MM.1S (cell line): ENCODE data around the gene MAP2.

Experiments
- DNase-seq: peaks from one replicate; pipeline ENCODE4 v3.0.0-alpha.2; 2015
- H2AFZ ChIP-seq: fragments of 300-600 bp; sonication (generic); 2 replicates; pipeline ENCODE4 v1.6.0; 2016; ENCODE audit warnings: antibody characterized with exemption, low read length
- H3F3A ChIP-seq: fragments of 300-600 bp; sonication (generic); 2 replicates; pipeline ENCODE4 v1.6.1; 2016; ENCODE audit warnings: mild to moderate bottlenecking, antibody characterized with exemption, low read length, moderate library complexity, mixed read lengths; ENCODE audit not compliant: insufficient read depth
- H3K27ac ChIP-seq: fragments of 300-600 bp; sonication (generic); 2 replicates; pipeline ENCODE4 v1.5.1; 2016; ENCODE audit warnings: mild to moderate bottlenecking, low read length
- H3K27me3 ChIP-seq: fragments of 300-600 bp; sonication (generic); replicated peaks from 2 replicates; pipeline ENCODE4 v1.6.0; 2016; ENCODE audit warnings: low read length; ENCODE audit not compliant: insufficient read depth
- H3K36me3 ChIP-seq: fragments of 300-600 bp; sonication (generic); replicated peaks from 2 replicates; pipeline ENCODE4 v1.6.1; 2016; ENCODE audit warnings: mild to moderate bottlenecking, low read length, mixed read lengths; ENCODE audit not compliant: insufficient read depth
- H3K4me1 ChIP-seq: fragments of 300-600 bp; sonication (generic); 2 replicates; pipeline ENCODE4 v1.6.1; 2016; ENCODE audit warnings: low read length, mixed read lengths
- H3K4me2 ChIP-seq: fragments of 300-600 bp; sonication (generic); 2 replicates; pipeline ENCODE4 v1.6.0; 2016; ENCODE audit warnings: low read depth, low read length
- H3K4me3 ChIP-seq: fragments of 300-600 bp; sonication (generic); 2 replicates; pipeline ENCODE4 v1.5.1; 2016; ENCODE audit warnings: low read length, mixed read lengths
- H3K79me2 ChIP-seq: fragments of 300-600 bp; sonication (generic); 2 replicates; pipeline ENCODE4 v1.6.1; 2016; ENCODE audit warnings: mixed run types, low read length, mixed read lengths
- H3K9ac ChIP-seq: fragments of 300-600 bp; sonication (generic); 2 replicates; pipeline ENCODE4 v1.6.1; 2016; ENCODE audit warnings: low read length, mixed read lengths
- H3K9me2 ChIP-seq: fragments of 300-600 bp; sonication (generic); replicated peaks from 2 replicates; pipeline ENCODE4 v1.6.1; 2016; ENCODE audit warnings: mild to moderate bottlenecking, low read length, mixed read lengths; ENCODE audit not compliant: insufficient read depth
- H3K9me3 ChIP-seq: fragments of 300-600 bp; sonication (generic); replicated peaks from 2 replicates; pipeline ENCODE4 v1.6.1; 2016; ENCODE audit warnings: mild to moderate bottlenecking, low read length, mixed read lengths; ENCODE audit not compliant: insufficient read depth
- H4K20me1 ChIP-seq: fragments of 300-600 bp; sonication (generic); 2 replicates; pipeline ENCODE4 v1.6.1; 2016; ENCODE audit warnings: mild to moderate bottlenecking, low read length, moderate library complexity, mixed read lengths; ENCODE audit not compliant: insufficient read depth
- EZH2 ChIP-seq: fragments of 300-600 bp; sonication (generic); optimal IDR thresholded peaks from 2 replicates; pipeline ENCODE3; 2017; ENCODE audit warnings: low read depth, mild to moderate bottlenecking, antibody characterized with exemption, low read length, mixed read lengths
- EZH2phosphoT487 ChIP-seq: fragments of 300-600 bp; sonication (generic); IDR thresholded peaks from 2 replicates; pipeline ENCODE4 v1.6.1; 2018; ENCODE audit warnings: antibody characterized with exemption, low read length
- TF ChIP-seq, protein P1 (sequence below): fragments of 300-600 bp; sonication (generic); IDR thresholded peaks from 2 replicates; pipeline ENCODE4 v1.5.1; 2016; ENCODE audit warnings: antibody characterized with exemption, low read length, mixed read lengths

Gene MAP2

DNA sequence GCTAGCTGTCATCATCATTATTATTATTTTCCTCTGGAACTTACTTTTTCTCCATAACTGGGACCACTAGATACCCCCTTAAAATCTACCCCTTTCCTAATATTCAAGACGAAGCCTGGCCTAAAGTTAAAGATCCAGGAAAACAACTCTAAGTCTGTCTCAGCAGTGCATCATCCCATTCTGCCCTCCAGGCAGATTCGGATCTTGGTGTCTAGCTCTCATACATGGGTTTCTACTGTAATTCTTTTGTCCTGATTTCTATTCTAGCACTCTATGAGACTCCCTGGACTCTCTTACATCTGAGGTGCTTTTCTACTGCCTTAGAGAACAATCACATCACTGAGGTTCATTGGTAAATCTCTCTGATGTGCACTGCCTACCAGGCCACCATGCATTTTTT is 35.5 kb downstream of the MAP2 start:
- Histone ChIP-seq H3K4me2 (no peak overlapping the region), H3K9ac (no peak overlapping the region), H3K27ac (no peak overlapping the region), H2AFZ (no peak overlapping the region), H3F3A (no peaks in the 10 kb centered on the region), H3K27me3 (no peaks in the 10 kb centered on the region), H3K4me3 (no peak overlapping the region), H4K20me1 (no peaks in the 10 kb centered on the region), H3K4me1 (peaks cover 9% of the 10 kb centered on the region; the same call in 1 of the 2 replicates), H3K79me2 (no peaks in the 10 kb centered on the region), H3K36me3 (no peaks in the 10 kb centered on the region), H3K9me2 (no peaks in the 10 kb centered on the region), H3K9me3 (no peaks in the 10 kb centered on the region)
- TF ChIP-seq EZH2phosphoT487 (no peak), EZH2 (no peak)
- TF ChIP-seq, protein P1, sequence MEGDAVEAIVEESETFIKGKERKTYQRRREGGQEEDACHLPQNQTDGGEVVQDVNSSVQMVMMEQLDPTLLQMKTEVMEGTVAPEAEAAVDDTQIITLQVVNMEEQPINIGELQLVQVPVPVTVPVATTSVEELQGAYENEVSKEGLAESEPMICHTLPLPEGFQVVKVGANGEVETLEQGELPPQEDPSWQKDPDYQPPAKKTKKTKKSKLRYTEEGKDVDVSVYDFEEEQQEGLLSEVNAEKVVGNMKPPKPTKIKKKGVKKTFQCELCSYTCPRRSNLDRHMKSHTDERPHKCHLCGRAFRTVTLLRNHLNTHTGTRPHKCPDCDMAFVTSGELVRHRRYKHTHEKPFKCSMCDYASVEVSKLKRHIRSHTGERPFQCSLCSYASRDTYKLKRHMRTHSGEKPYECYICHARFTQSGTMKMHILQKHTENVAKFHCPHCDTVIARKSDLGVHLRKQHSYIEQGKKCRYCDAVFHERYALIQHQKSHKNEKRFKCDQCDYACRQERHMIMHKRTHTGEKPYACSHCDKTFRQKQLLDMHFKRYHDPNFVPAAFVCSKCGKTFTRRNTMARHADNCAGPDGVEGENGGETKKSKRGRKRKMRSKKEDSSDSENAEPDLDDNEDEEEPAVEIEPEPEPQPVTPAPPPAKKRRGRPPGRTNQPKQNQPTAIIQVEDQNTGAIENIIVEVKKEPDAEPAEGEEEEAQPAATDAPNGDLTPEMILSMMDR: no peak
- DNase-seq: no peak

DNA sequence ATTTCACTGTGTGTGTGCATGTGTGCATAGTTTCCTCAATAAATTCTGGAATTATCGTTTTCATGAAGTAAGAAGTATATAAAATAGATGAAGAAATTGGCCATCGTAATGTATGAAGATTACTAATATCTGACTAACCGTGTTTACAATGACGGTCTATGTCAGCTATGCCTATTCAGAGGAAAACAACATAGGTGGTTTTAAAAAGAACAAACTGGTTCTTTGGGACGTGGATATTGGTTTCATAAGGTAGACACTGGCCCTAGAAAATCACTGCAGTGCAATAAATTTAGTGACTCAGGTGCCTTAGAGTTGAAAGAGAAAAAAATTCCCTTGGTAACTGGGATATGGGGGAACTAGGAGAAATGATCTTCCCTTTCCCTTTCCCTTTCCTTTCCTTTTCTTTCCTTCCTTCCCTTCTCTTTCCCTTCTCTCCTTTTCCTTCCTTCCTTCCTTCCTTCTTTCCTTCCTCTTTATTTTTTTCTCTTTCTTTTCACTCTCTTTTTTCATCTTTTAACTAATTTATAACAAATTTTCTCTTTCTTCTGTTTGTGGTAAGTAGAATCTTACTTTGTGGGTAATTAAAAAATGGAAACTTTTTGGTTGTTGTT is 36.4 kb downstream of the MAP2 start:
- Histone ChIP-seq H3K27me3 (no peaks in the 10 kb centered on the region), H2AFZ (no peak overlapping the region), H3K36me3 (no peaks in the 10 kb centered on the region), H3K4me2 (no peak overlapping the region), H3K9ac (no peak overlapping the region), H3K9me3 (no peaks in the 10 kb centered on the region), H3F3A (no peaks in the 10 kb centered on the region), H3K4me1 (peaks cover 9% of the 10 kb centered on the region; the same call in 1 of the 2 replicates), H3K4me3 (no peak overlapping the region), H3K27ac (no peak overlapping the region), H3K79me2 (no peaks in the 10 kb centered on the region), H4K20me1 (no peaks in the 10 kb centered on the region), H3K9me2 (no peaks in the 10 kb centered on the region)
- DNase-seq: no peak
- TF ChIP-seq EZH2 (no peak), EZH2phosphoT487 (no peak)
- TF ChIP-seq, protein P1: no peak

DNA sequence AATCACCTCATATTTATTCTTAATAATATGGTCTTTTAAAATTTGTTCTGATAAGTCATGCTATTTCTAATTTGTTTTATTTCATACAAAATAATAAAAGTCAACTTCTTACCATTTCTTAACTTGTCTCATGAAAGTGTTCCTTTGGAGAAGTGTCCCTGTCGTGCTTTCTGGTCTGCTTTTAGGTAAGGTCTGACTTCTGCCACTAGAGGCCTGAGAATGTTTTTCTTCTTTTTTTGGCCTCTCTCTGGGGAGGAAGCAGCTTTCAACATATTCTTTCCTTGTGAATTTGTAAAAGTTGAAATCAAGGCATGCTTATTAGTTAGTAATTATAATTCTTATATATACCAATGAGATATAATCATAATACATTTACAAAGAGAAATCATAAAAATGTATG is 39.4 kb downstream of the MAP2 start:
- H3K4me2 ChIP-seq: no peak overlapping the region
- no peak overlapping the region for H3K4me3 ChIP-seq
- H3K9ac ChIP-seq: no peak overlapping the region
- H3K79me2 ChIP-seq: no peaks in the 10 kb centered on the region
- no peaks in the 10 kb centered on the region for H4K20me1 ChIP-seq
- TF ChIP-seq, protein P1: 0 out of 2 replicates have a peak, but pooled peaks have one; percentile 4
- no peak for TF ChIP-seq EZH2
- TF ChIP-seq EZH2phosphoT487: no peak
- no peaks in the 10 kb centered on the region for H3F3A ChIP-seq
- H3K27ac ChIP-seq: no peak overlapping the region
- no peaks in the 10 kb centered on the region for H3K36me3 ChIP-seq
- DNase-seq: no peak
- H3K27me3 ChIP-seq: no peaks in the 10 kb centered on the region
- no peaks in the 10 kb centered on the region for H3K9me2 ChIP-seq
- no peaks in the 10 kb centered on the region for H3K9me3 ChIP-seq
- no peak overlapping the region for H2AFZ ChIP-seq
- H3K4me1 ChIP-seq: no peaks in the 10 kb centered on the region
